Fibroblast of skin of scalp (primary cell): Measurements from ENCODE around the gene AKAP6.

Experiments
- DNase-seq: peaks from one replicate; pipeline ENCODE4 v3.0.0-alpha.2; 2013

Gene AKAP6

DNA sequence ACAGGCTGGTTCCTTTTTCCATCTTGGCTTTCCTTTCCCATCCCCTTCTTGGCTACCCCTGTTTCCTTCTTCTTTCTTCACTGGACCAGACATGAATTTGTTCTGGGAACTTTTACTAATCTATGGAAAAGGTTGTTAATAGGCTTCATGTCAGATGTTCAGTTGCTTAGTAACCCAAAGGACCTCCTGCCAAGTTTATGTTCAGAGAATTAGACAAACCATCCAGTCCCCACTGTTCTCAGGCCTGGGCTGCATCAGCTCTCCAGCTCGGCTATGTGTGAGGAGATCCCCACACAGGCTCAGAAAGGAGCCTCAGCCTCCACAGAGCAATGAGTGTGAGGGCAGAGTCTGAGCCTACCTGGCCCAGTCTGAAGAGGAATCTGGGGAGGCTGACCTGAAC lies 78.0 kb downstream of the AKAP6 start:
- DNase-seq, result peak; percentile 27

DNA sequence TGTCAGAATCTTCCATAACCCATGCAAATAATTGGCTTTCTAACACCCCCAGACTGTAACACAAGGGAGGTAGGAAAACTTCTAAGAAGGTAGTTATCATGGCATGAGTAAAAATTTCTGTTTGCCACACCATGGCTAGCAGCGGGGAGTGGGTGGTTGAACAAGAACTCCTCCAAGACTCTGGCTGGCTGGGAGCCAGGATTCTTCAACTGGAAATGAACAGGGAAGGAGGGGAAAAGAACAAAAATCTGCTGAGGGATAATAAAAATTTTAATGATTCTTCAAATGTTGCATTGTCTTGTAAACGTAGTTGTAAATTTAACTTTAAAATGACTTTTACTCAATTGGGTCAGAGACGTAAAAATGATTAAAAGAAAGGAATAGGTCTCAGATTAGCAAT lies 78.9 kb downstream of the AKAP6 start:
- DNase-seq, result peak; percentile 35

DNA sequence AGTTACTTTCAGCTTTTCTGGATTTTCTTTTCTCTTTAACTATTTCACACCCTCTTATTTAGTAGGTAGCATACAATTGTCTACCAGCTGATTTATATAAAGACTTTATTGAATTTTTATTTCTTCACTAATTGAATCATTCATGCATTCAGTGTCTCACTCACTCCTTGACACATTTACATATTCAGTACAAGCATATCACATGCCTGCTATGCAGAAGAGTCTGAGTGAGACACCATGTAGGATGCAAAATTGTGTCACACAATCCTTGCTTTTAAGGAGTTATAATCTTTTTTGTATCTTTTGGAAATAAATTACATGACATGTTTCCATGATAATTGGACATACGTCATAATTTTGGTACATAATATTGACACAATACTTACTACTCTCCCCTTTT lies 83.0 kb downstream of the AKAP6 start:
- no peak for DNase-seq

DNA sequence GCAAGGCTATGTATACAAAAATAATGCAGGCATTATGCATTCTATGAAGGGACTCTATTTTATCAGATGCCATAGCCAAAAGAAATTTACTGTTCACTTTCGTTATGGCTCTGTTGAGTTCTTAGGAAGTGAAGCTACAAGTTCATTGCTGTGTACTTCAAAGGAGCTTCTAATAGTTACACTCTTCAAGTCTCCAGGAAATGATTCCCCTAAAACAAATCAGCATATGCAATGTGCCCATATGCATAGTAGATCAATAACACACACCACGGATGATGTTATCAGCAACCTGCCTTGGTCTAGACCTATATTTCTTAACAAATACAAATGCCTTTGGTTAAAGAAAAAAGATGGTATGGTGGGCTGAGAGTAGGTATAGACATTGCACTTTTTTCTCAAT lies 83.4 kb downstream of the AKAP6 start:
- no peak for DNase-seq

DNA sequence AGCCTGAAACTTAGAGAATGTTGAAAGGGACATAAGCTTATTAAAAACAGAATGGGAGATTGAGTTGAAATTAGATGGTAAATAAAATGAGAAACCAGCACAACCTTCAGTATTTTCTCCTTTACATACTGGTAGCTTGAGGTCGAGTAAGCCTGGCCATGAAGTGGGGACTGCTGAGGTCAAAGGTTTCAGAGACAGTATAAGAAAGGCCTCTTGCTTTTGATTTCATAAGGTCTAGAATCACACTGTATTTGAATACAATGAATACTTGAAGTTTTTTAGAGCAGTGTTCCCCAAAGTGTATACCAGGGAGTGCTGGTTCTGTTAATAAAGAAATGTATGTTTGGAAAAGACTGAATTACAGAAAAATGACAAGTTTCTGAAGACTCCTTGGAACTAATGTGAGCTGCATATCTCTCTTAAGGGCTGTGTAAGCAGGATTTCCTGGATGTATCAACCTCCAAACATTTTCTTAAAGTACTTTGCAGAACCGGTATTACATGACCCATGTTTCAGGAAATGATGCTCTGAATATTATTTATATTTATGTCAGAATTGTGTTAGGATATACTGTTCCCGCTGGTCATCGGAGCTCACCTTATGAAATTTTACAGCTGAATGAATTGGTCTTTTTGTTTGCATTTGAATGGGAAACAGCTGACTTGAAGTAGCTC lies 85.0 kb downstream of the AKAP6 start:
- DNase-seq, result no peak

DNA sequence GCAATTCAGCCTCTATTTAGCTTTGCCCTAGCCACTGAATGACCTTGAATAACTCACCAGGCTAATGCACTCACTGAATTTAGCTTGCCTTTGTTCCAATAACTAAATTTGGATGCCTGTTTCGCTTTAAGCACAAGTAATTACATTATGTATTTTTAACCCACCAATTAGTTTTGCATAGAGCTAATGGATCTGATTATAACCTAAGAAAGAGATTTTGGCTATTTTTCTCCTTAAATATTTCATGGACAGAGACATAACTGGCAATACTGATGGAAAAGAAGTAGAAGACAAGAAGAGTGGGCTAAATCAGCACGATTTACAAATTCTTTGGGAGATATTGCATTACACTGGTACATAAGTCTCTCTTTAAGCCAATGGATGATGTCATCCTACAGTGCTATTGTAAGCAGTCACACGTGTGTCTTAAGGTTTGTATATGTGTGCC lies 85.7 kb downstream of the AKAP6 start:
- peak; percentile 46 for DNase-seq

DNA sequence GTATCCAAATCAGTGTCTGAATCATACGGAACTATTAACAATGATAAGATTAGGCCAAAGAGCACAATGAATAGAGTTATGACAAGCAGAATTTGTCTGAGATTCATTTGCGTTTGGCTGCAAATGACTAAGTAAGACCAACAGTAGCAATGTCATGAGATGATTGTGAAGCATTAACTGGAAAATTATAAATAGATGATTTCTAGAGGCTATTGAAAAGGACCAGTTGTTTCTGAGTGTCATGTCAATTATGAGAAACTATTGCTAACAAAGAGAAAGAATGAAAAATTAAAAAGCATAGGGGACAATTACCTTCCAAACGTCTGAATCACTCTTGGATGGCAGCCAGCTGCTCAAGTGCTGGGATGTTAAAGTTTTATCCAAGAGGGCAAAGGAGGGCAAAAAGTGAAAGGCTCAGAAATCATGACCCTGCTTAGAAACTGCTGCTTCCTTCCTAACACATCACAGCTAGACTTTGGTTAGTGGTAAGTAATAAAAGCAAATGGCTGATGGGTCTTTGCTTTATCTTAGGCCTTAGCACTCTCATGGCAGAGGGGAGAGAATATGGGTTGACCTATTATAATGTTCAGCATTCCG lies 89.0 kb downstream of the AKAP6 start:
- peak; percentile 85 for DNase-seq

DNA sequence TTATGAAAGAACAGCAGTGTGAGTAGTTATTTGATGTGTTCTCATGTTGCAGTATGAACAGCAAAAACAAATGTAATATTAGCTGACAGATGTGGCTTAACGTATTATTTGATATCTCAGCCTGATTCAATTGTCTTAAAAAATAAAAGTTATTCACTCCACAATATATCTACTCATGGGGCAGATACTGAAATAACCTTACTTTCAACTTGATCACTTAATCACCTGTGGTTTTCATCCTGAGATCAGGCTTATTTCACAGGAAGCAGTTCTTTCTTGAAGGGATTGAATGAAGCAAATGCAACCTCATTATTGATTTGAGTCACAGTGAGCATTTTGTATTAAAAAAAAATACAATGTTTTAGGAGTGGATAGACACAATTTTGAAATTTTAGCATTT lies 90.3 kb downstream of the AKAP6 start:
- DNase-seq, result no peak

DNA sequence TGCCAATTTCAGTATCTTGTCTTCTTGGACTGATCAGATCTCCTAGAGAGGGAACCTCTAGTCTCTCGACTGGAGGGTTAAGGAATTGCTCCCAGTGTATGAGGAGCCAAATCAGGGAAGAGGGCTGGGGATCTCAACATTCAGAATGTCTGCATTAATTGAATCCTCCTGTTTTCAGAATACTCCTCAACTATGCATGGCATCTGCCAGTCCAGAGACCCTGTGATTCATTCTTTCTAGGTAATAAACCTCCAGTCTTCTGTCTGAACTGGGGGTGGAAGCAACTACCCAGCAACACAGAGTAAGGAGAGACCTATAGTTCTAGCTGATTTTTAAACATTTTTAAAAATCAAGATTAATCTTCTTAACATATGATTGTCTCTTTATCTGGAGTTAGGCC lies 92.7 kb downstream of the AKAP6 start:
- peak; percentile 57 for DNase-seq

DNA sequence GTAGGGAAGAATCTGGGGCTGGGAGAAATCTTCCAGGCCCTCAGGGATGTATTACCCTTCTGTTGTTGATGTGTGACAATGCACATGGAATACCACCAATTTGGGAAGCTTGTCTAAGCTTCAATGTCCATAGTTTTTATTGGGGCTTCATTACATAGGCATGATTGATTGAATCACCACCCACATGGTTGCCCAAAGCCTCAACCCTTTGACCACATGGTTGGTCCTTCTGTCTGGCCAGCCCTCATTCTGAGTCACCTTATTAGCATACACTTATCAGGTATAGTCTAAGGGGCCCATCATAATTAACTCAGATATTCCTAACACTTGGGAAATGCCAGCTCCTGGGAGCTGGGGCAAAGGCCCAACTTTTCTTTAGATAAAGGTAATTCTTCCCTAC lies 93.3 kb downstream of the AKAP6 start:
- DNase-seq, result no peak

DNA sequence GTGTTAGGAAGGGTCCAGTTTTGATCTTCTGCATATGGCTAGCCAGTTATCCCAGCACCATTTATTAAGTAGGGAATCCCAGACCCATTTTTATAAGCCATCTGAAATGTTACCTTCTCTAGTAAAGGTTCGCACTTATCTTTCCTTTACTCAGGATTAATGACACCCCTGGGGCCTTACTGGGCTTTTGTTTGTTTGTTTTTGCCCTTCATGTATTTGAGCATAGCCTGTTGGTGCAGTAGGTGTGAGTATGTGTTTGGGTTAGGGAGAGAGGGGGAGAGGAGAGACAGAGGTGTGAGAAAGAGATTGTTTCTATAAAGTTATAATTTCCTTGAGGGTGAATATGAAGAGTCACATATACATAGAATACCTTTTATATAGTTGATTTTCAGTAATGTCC lies 96.9 kb downstream of the AKAP6 start:
- DNase-seq, result no peak

DNA sequence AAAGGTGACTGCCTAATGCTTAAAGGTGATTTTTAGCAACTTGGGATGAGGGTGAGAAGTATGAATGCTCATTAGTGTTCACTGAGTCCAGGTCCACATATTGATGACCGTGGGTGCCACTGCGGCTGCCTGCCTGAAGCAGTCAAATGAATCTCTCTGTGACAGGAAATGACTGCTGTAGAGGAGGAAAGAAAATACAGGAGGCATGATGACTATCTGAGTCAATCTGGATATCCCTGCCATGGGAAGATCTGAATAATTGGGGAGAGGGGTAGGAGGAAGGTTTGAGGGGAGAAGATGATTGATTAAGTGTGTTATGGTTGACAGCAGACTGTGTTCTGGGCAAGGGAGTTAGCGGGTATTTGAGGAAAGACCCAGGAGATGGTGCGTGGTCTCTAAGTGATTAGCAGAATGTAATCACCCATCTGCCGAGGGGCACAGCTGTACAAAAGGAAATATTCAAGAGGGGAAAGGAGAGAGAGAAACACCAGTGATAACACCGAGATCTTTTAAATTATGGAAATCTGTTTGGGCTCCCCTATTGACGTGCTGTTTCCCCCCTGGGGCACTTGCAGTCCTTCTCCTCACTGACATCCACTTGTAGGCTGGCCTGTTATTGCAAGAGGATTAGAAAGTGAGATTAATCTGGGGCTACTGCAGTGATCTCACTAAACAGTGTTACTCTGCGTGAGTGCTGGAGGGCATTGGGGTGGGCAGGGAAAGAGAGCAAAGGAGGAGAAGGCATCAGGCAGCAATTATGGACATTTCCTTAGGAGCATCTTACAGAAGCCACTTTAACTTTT lies 97.7 kb downstream of the AKAP6 start:
- no peak for DNase-seq

DNA sequence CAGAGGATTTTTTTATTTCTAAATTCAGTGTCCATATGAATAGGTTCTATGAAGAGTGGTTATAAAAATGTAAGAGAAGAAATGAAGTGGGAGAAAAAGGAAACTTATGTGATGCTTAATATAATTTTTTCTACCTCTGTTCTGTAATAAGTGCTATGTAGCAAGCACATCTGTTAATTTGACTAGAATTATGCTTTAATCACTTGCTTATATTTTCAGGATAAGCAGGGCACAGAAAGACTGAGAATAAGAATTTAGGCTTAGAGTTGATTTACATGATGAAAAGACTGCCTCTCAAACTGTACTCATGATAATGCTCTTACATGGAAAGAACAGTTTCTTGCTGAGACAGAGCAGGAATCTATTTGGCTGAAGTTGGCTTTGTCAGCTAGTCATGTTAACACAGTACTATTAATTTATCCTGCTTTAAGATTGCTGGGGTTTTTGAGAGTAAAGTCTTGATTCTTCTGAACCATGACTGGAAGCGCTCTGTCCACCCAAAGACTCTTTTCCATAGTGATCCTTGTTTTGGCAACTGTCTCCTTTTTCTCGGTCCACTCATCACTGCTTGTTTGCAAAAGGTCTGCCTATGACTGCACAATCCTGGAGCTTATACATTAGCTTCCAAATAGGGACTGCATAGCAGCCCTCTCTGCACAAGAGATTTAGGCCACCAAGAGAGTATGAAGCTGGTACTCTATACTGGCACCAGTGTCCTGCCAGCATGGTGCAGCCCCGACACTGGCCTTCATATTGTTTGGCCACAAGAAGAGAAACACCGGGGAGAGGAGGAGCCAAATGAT lies 98.8 kb downstream of the AKAP6 start:
- DNase-seq, result no peak

DNA sequence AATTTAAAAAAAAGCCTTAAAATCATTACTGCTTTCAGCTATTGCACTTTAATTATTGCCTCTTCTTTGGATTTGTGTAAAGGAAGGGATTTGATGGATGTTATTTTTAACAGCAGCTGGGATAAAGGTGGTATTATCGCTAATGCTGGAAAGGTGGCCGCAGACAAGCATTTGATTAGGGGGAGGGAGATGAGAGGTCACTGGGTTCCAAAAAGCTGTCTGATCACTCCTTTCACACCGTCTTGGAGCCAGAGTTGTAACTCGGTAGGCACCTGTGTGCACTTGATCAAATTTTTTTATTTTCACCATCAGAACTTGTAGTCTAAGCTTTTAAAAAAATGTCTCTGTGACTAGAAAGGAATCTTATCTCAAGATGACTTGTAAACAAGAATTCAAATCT lies 99.8 kb downstream of the AKAP6 start:
- no peak for DNase-seq

DNA sequence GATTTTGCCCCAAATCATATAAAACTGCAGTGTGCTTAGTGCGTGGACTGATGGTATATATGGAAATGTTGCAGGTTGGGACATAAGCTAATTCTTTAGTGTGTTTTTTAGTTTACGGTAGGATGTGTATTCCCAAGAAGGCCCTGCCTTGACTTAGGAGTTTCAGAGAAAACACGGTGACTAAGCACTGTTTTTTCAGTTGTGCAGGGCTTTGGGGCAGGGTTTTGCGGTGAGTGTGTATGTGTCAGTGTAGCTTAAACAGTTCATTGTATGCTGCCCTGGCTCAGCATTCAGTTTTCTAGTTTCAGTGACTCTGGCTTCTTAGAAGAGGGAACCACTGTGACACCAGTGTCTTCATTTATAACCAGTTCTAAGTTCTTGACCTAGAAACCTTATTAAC lies 101.2 kb downstream of the AKAP6 start:
- peak; percentile 48 for DNase-seq

DNA sequence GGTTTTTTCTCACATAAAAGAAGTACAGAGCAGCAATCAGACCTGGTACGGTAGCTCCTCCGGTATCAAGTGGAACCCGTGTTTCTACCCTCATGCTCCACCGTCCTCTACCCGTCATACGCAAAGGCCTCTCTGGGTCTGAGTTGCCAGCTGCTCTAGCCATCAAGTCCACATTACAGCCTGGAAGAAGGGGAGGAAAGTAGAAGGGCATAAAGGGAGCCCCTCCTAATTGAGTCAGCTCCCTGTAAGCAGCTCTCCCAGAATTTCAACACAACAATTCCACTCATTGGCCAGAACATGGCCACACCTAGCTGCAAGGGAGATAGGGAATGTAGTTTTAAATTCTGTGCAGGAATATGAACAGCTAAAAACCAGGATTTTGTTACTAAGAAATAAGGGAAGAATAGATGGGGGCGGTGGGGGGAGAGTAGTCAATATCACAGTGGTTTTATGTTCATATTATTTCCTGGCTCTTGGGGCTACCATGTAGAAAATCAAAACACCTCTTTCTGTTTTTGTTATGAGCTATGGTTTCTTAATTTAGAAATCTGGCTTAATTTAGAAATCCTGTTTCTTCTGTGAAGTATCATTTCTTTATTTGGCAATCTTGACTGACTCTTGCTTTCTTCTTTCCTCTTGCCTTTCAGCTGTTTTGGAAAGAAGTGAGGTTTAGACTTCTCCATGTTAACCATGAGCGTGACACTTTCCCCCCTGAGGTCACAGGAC lies 103.9 kb downstream of the AKAP6 start:
- DNase-seq, result no peak

DNA sequence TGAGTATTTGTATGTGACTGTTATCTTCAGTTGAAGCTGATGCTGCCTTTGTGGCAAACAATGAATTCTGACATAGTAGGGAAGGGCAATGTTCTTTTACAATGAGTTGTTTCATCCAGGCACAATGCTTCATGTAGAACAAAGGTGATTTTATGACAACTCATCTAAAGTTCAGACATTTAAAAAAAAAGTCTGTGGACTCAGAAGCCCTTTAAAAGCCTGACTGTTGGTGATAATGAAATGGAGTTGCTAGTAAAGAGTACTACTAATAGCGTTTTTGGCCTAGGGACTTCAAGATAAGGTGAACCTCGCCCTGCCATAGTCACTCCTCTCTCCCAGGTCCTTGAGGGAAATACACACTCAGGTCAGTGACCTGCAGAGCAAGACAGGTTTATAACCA lies 105.1 kb downstream of the AKAP6 start:
- DNase-seq, result no peak

DNA sequence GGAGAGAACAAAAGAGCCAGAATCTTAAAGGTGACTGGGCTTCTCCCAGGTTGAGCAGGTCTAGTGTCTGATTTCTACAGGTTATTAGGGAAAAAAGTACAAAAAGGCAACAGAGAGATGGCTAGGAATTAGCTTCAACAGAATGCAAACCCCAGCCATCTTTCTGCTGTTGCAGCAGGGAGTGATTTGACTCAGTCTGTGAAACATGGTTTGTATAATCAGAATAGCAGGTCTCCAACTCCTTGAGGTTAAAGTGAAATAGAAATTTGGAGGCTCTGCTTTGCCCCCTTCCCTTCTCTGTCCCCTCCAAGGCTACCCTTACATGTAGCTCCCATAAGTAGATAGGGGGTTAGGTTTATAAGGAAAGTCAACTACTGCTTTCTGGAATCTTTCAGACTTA lies 105.8 kb downstream of the AKAP6 start:
- no peak for DNase-seq

DNA sequence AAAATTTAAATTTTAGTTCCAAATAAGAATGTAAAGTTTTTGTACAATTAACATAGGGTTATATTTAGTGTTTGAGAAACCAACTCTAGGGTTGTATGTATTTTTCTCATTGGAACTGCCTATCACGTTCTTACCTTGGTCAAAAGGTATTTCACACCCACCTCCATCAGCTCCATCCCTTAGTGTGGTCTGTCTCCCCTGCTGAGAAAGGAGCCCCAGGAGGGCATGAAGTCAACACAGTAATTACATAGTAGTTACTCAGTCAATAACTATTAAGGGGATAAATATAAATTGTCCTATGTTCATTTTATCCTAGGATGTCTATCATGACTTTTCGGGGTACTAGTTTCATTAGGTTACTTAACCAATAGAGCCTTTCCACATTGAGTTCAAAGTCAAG lies 106.3 kb downstream of the AKAP6 start:
- DNase-seq, result no peak

DNA sequence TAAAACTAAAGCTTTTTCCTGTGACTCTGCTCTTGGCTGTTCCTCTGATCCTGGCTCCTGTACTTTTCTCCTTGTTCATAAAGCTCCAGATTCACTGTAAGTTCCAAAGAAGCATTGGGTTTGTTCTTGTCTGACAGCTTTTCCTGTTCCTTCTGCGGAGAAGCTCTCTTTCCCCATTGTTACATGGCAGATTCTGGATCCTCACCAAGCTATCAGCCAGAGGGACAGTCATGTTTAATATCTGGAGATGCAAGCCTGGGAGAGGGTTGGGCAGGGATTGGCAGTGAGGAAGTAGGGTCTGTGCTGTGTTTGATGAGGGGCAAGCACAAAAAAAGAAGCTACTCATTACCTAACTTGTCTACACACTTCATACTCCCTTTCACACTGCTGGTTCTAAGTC lies 107.9 kb downstream of the AKAP6 start:
- no peak for DNase-seq

DNA sequence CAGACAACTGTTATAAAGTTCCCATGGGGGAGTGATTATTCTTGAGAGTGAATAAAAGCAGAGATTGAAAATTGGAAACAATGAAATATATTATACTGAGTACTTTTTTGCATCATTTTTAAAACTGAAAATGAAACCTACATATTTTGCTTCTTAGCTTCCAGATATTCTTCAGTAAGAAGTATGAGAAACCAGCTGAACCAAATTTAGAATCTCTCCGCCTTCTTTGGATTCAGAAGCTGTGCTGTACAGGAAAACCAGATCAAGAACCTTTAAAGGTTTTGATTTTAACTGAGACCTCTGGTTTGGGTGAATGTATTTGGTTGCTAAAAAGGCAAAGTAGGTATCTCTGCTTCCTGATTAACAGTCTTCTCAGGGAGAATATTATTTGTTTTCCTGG lies 109.4 kb downstream of the AKAP6 start:
- DNase-seq, result no peak

DNA sequence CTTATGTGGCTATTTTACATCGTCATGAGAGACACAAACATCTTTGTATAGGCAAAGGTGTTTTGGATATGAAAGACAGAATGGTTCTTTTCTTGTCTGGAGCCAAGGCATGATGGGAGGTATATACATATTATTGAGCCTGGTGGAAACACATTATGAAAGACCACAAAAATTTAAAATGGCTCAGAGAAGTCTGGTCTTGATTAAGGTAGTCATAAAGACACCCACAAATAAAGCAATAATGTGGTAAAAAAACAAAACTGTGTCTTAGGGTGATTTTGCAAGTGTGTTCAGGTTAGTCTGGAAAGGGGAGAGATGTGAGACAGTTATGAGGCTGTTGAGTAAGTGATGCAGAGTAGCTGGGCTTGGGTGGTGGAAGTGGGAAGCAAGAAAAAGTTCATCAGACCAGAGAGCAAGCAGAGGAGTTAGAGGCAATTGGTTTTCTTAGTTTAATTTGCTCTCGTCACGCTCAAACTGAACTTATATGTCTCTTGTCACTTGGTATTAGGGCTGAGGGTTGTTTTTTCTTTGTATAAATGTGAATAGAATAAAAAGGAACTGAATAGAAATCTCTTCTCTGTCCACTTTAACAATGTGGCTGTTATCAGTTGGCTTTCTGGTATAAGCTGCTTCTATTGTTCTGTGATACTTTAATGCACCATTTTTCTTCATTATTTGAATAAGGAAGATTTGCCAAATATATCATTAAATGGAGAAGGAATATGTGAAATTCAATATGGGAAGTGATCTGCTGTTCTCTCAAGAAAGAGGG lies 115.0 kb downstream of the AKAP6 start:
- DNase-seq, result peak; percentile 34
